Measurements from ENCODE around the gene NOP14.

The NOP14 gene

GRCh38 chr4:2937146-2937857 lies 25.9 kb downstream of the NOP14 start (continued):
- TF ChIP-seq PRDM2 (tag by site-specific recombination; IDR thresholded peaks at IDR 0.05; ENCODE audit: borderline replicate concordance) (no peak), ZNF433 (tag by site-specific recombination; IDR thresholded peaks at IDR 0.05; ENCODE audit: low read depth) (no peak), ZNF404 (tag by site-specific recombination; IDR thresholded peaks at IDR 0.05) (no peak), ZNF777 (tag by site-specific recombination; IDR thresholded peaks at IDR 0.05; ENCODE audit: borderline replicate concordance) (no peak), ZNF148 (tag by site-specific recombination; IDR thresholded peaks at IDR 0.05; ENCODE audit: borderline replicate concordance) (no peak), SP7 (tag by site-specific recombination; IDR thresholded peaks at IDR 0.05) (peak; percentile 52; the same call in 1 of the 2 replicates), ZNF670 (tag by site-specific recombination; IDR thresholded peaks at IDR 0.05; ENCODE audit: low read depth) (no peak), ZNF114 (tag by site-specific recombination; IDR thresholded peaks at IDR 0.05) (no peak), ZNF174 (tag by site-specific recombination; IDR thresholded peaks at IDR 0.05) (no peak), GLIS1 (tag by site-specific recombination; IDR thresholded peaks at IDR 0.05) (peak; percentile 55; the same call in 1 of the 2 replicates), BCL11A (tag by site-specific recombination; IDR thresholded peaks at IDR 0.05; ENCODE audit: low read depth) (peak; percentile 16; the same call in 1 of the 2 replicates), ZNF391 (tag by site-specific recombination; IDR thresholded peaks at IDR 0.05; ENCODE audit: borderline replicate concordance, low read depth) (no peak), ZNF530 (tag by site-specific recombination; IDR thresholded peaks at IDR 0.05; ENCODE audit: low read depth) (no peak), OVOL3 (tag by site-specific recombination; IDR thresholded peaks at IDR 0.05) (no peak), ZNF398 (tag by site-specific recombination; IDR thresholded peaks at IDR 0.05) (no peak), HIC1 (tag by site-specific recombination; IDR thresholded peaks at IDR 0.05) (no peak; the same call in 1 of the 2 replicates), ZNF274 (IDR thresholded peaks at IDR 0.05; ENCODE audit: low read length) (no peak), ZNF274 (tag by site-specific recombination; IDR thresholded peaks at IDR 0.05; ENCODE audit: borderline replicate concordance) (no peak), ZNF24 (tag by site-specific recombination; IDR thresholded peaks at IDR 0.05) (no peak), ZNF214 (tag by site-specific recombination; IDR thresholded peaks at IDR 0.05; ENCODE audit: borderline replicate concordance) (no peak), ZNF423 (tag by site-specific recombination; IDR thresholded peaks at IDR 0.05) (0 out of 2 replicates have a peak, but pooled peaks have one; percentile 43), MEIS1 (CRISPR knock-in tag; IDR thresholded peaks at IDR 0.05; ENCODE audit: borderline replicate concordance) (no peak), FEZF1 (tag by site-specific recombination; IDR thresholded peaks at IDR 0.05) (no peak), KLF8 (tag by site-specific recombination; IDR thresholded peaks at IDR 0.05) (no peak), GFI1B (tag by site-specific recombination; IDR thresholded peaks at IDR 0.05) (no peak), CTCF (tag by site-specific recombination; IDR thresholded peaks at IDR 0.05) (no peak)

Data from HEK293 (cell line).